GM23338 (cell line): Measurements from ENCODE around the gene TUBAL3. TPM values are rescaled to one million over a fixed set of nuclear protein-coding genes. Genes with fewer than 3 reads are reported as not detected.

Experiments used
- ATAC-seq: fragments of 200-7000 bp; cut with Tn5 transposase; 3 replicates; pipeline ENCODE4 v1.9.1; 2020
- DNase-seq: peaks from one replicate; pipeline ENCODE4 v3.0.0-alpha.2; 2015; ENCODE audit warnings: low spot score
- H2AFZ ChIP-seq: fragments of 200-600 bp; sonication (generic); 2 replicates; pipeline ENCODE4 v1.8.0; 2016; ENCODE audit warnings: antibody characterized with exemption, mild to moderate bottlenecking, moderate library complexity
- H3F3A ChIP-seq: fragments of 200-600 bp; sonication (generic); replicated peaks from 2 replicates; pipeline ENCODE4 v1.8.0; 2017; ENCODE audit warnings: antibody characterized with exemption, mixed run types, low read depth
- H3K27ac ChIP-seq: fragments of 200-600 bp; sonication (generic); 2 replicates; pipeline ENCODE4 v1.6.1; 2016; ENCODE audit warnings: low read depth
- H3K27me3 ChIP-seq: fragments of 200-600 bp; sonication (generic); 2 replicates; pipeline ENCODE4 v1.8.0; 2016; ENCODE audit warnings: mild to moderate bottlenecking, mixed run types, moderate library complexity; ENCODE audit not compliant: insufficient read depth
- H3K36me3 ChIP-seq: fragments of 200-600 bp; sonication (generic); 2 replicates; pipeline ENCODE4 v1.8.0; 2016; ENCODE audit warnings: mild to moderate bottlenecking; ENCODE audit not compliant: insufficient read depth
- H3K4me1 ChIP-seq: fragments of 200-600 bp; sonication (generic); 2 replicates; pipeline ENCODE4 v1.8.0; 2016; ENCODE audit warnings: mild to moderate bottlenecking, moderate library complexity; ENCODE audit not compliant: insufficient read depth
- H3K4me2 ChIP-seq: fragments of 200-600 bp; sonication (generic); 2 replicates; pipeline ENCODE4 v1.7.1; 2017; ENCODE audit warnings: mixed run types
- H3K4me3 ChIP-seq: fragments of 200-600 bp; sonication (generic); 2 replicates; pipeline ENCODE4 v1.6.1; 2016; ENCODE audit warnings: mixed run types
- H3K79me2 ChIP-seq: fragments of 200-600 bp; sonication (generic); replicated peaks from 2 replicates; pipeline ENCODE4 v1.8.0; 2017; ENCODE audit warnings: mild to moderate bottlenecking; ENCODE audit not compliant: insufficient read depth
- H3K9me2 ChIP-seq: fragments of 200-600 bp; sonication (generic); 2 replicates; pipeline ENCODE4 v1.8.0; 2017; ENCODE audit not compliant: insufficient read depth
- H4K20me1 ChIP-seq: fragments of 200-600 bp; sonication (generic); replicated peaks from 2 replicates; pipeline ENCODE4 v1.8.0; 2017; ENCODE audit warnings: mild to moderate bottlenecking; ENCODE audit not compliant: insufficient read depth
- H3K27ac Mint-ChIP-seq: 2 replicates; pipeline ENCODE4 v1.8.0; 2020; ENCODE audit warnings: inconsistent platforms, mild to moderate bottlenecking, moderate library complexity, mixed read lengths
- H3K27me3 Mint-ChIP-seq: 3 replicates; pipeline ENCODE4 v1.8.0; 2022; ENCODE audit warnings: low read depth, mild to moderate bottlenecking, moderate library complexity, mixed read lengths, inconsistent platforms; ENCODE audit not compliant: insufficient read depth, poor library complexity
- H3K36me3 Mint-ChIP-seq: 3 replicates; pipeline ENCODE4 v1.8.0; 2021; ENCODE audit warnings: low read depth, mild to moderate bottlenecking, inconsistent platforms, moderate library complexity, mixed read lengths
- H3K4me1 Mint-ChIP-seq: 3 replicates; pipeline ENCODE4 v1.8.0; 2020; ENCODE audit warnings: mild to moderate bottlenecking, inconsistent platforms, mixed read lengths
- H3K4me3 Mint-ChIP-seq: 3 replicates; pipeline ENCODE4 v1.8.0; 2021; ENCODE audit warnings: moderate library complexity, mild to moderate bottlenecking, inconsistent platforms, mixed read lengths
- H3K9me3 Mint-ChIP-seq: 3 replicates; pipeline ENCODE4 v1.8.0; 2020; ENCODE audit warnings: moderate library complexity, mild to moderate bottlenecking, inconsistent platforms, mixed read lengths
- CREB1 ChIP-seq: fragments of 250-450 bp; sonication (Bioruptor Pico); IDR thresholded peaks from 2 replicates; pipeline ENCODE4 v1.5.0; 2020; ENCODE audit warnings: low read depth, mild to moderate bottlenecking, moderate library complexity
- EZH2 ChIP-seq: fragments of 200-600 bp; sonication (generic); IDR thresholded peaks from one replicate; pipeline ENCODE4 v1.8.0; 2017; ENCODE audit warnings: antibody characterized with exemption, mild to moderate bottlenecking, low read depth; ENCODE audit not compliant: unreplicated experiment
- EZH2phosphoT487 ChIP-seq: fragments of 200-600 bp; sonication (generic); IDR thresholded peaks from one replicate; pipeline ENCODE4 v1.8.1; 2018; ENCODE audit warnings: antibody characterized with exemption; ENCODE audit not compliant: unreplicated experiment
- JUNB ChIP-seq: IDR thresholded peaks from one replicate; pipeline ENCODE4 v1.6.1; 2016; ENCODE audit warnings: antibody characterized with exemption; ENCODE audit not compliant: unreplicated experiment
- NANOG ChIP-seq: IDR thresholded peaks from 2 replicates; pipeline ENCODE4 v1.6.1; 2016; ENCODE audit warnings: antibody characterized with exemption, borderline replicate concordance
- POLR2AphosphoS5 ChIP-seq: IDR thresholded peaks from 2 replicates; pipeline ENCODE4 v1.6.1; 2016; ENCODE audit warnings: antibody characterized with exemption, low read depth
- STAT1 ChIP-seq: IDR thresholded peaks from one replicate; pipeline ENCODE4 v1.6.1; 2016; ENCODE audit warnings: antibody characterized with exemption; ENCODE audit not compliant: unreplicated experiment
- ZNF114 ChIP-seq: fragments of 250-450 bp; sonication (Bioruptor Pico); IDR thresholded peaks from 2 replicates; pipeline ENCODE4 v1.5.0; 2020; ENCODE audit warnings: mild to moderate bottlenecking, moderate library complexity
- ZNF331 ChIP-seq: fragments of 250-450 bp; sonication (Bioruptor Pico); IDR thresholded peaks from 2 replicates; pipeline ENCODE4 v1.5.0; 2020; ENCODE audit warnings: low read depth, mild to moderate bottlenecking, moderate library complexity
- polyA plus RNA-seq: library from polyadenylated mRNA; unstranded; fragments of >200 nt; fragmentation: Nextera tagmentation; extraction: Ambion mirVana; gene quantifications from 2 replicates; pipeline ENCODE4 v1.2.1, GENCODE V29; 2016
- total RNA-seq: library from RNA; depleted of rRNA; stranded (reverse); fragments of >200 nt; shearing (Covaris generic); gene quantifications from 2 replicates; pipeline ENCODE4 v1.2.3, GENCODE V29; 2014
- TF ChIP-seq, protein P1 (sequence below): IDR thresholded peaks from 2 replicates; pipeline ENCODE4 v1.6.1; 2016; ENCODE audit warnings: antibody characterized with exemption
- TF ChIP-seq, protein P2 (sequence below): IDR thresholded peaks from one replicate; pipeline ENCODE4 v1.6.1; 2018; ENCODE audit warnings: antibody characterized with exemption; ENCODE audit not compliant: unreplicated experiment
- TF ChIP-seq, protein P3 (sequence below), 2 experiments: fragments of 200-600 bp in 1 of 2; sonication (generic) in 1 of 2; conservative IDR thresholded peaks; 2 replicates each; pipeline versions ENCODE4 v1.5.1 to v1.6.1; 2016 to 2017; ENCODE audit warnings: antibody characterized with exemption in 2 of 2, low read depth in 2 of 2, mild to moderate bottlenecking in 2 of 2, moderate library complexity in 1 of 2
- TF ChIP-seq, protein P4 (sequence below): fragments of 250-450 bp; sonication (Bioruptor Pico); IDR thresholded peaks from 2 replicates; pipeline ENCODE4 v1.5.0; 2020; ENCODE audit warnings: mild to moderate bottlenecking, moderate library complexity

Gene TUBAL3
- total and polyA plus RNA-seq, 2 experiments from 2014 or later: not detected

DNA sequence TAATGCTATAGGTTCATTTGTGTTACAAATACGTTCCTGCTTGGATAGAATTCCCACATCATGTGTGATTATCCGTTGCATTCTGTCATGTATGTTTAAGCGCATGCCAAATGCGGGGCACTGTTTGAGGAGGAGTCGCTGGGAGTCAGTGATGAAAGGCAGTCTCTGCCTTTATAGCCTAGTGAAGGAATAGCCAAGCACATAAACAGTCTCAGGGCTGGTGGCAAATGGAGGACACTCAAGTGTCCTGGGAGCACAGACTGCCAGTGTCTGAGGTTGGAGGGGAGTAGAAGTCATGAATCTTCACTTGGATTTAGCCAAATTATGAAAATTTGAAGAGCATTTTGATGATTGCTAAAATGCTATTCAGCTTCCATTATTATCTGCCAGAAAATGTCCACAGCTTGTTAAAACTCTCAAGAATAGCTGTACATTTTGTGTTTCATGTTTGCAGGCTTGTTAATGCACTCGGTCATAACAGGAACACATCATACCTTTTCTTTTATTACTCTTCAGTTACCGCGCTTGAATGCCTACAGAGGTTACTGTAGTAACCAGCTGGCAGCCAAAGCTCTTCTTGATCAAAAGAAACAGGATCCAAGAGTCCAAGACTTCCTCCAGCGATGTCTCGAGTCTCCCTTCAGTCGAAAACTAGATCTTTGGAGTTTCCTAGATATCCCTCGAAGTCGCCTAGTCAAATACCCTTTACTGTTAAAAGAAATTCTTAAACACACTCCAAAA lies 49.3 kb upstream of the TUBAL3 start:
- no peaks in the 10 kb centered on the region for H3K27me3 Mint-ChIP-seq
- ATAC-seq (no peak), DNase-seq (no peak)
- no peak for TF ChIP-seq EZH2
- TF ChIP-seq, protein P1, sequence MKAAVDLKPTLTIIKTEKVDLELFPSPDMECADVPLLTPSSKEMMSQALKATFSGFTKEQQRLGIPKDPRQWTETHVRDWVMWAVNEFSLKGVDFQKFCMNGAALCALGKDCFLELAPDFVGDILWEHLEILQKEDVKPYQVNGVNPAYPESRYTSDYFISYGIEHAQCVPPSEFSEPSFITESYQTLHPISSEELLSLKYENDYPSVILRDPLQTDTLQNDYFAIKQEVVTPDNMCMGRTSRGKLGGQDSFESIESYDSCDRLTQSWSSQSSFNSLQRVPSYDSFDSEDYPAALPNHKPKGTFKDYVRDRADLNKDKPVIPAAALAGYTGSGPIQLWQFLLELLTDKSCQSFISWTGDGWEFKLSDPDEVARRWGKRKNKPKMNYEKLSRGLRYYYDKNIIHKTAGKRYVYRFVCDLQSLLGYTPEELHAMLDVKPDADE: no peak
- TF ChIP-seq ZNF331 (CRISPR knock-in tag): no peak
- TF ChIP-seq EZH2phosphoT487: no peak
- no peak for TF ChIP-seq STAT1
- TF ChIP-seq POLR2AphosphoS5: no peak
- no peak for TF ChIP-seq NANOG
- no peak for TF ChIP-seq ZNF114 (CRISPR knock-in tag)
- TF ChIP-seq, protein P2, sequence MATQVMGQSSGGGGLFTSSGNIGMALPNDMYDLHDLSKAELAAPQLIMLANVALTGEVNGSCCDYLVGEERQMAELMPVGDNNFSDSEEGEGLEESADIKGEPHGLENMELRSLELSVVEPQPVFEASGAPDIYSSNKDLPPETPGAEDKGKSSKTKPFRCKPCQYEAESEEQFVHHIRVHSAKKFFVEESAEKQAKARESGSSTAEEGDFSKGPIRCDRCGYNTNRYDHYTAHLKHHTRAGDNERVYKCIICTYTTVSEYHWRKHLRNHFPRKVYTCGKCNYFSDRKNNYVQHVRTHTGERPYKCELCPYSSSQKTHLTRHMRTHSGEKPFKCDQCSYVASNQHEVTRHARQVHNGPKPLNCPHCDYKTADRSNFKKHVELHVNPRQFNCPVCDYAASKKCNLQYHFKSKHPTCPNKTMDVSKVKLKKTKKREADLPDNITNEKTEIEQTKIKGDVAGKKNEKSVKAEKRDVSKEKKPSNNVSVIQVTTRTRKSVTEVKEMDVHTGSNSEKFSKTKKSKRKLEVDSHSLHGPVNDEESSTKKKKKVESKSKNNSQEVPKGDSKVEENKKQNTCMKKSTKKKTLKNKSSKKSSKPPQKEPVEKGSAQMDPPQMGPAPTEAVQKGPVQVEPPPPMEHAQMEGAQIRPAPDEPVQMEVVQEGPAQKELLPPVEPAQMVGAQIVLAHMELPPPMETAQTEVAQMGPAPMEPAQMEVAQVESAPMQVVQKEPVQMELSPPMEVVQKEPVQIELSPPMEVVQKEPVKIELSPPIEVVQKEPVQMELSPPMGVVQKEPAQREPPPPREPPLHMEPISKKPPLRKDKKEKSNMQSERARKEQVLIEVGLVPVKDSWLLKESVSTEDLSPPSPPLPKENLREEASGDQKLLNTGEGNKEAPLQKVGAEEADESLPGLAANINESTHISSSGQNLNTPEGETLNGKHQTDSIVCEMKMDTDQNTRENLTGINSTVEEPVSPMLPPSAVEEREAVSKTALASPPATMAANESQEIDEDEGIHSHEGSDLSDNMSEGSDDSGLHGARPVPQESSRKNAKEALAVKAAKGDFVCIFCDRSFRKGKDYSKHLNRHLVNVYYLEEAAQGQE: no peak
- TF ChIP-seq, protein P3, sequence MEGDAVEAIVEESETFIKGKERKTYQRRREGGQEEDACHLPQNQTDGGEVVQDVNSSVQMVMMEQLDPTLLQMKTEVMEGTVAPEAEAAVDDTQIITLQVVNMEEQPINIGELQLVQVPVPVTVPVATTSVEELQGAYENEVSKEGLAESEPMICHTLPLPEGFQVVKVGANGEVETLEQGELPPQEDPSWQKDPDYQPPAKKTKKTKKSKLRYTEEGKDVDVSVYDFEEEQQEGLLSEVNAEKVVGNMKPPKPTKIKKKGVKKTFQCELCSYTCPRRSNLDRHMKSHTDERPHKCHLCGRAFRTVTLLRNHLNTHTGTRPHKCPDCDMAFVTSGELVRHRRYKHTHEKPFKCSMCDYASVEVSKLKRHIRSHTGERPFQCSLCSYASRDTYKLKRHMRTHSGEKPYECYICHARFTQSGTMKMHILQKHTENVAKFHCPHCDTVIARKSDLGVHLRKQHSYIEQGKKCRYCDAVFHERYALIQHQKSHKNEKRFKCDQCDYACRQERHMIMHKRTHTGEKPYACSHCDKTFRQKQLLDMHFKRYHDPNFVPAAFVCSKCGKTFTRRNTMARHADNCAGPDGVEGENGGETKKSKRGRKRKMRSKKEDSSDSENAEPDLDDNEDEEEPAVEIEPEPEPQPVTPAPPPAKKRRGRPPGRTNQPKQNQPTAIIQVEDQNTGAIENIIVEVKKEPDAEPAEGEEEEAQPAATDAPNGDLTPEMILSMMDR (conservative IDR thresholded peaks at IDR 0.05; ENCODE audit: low read depth in 2 of 2): no peak
- TF ChIP-seq, protein P4, sequence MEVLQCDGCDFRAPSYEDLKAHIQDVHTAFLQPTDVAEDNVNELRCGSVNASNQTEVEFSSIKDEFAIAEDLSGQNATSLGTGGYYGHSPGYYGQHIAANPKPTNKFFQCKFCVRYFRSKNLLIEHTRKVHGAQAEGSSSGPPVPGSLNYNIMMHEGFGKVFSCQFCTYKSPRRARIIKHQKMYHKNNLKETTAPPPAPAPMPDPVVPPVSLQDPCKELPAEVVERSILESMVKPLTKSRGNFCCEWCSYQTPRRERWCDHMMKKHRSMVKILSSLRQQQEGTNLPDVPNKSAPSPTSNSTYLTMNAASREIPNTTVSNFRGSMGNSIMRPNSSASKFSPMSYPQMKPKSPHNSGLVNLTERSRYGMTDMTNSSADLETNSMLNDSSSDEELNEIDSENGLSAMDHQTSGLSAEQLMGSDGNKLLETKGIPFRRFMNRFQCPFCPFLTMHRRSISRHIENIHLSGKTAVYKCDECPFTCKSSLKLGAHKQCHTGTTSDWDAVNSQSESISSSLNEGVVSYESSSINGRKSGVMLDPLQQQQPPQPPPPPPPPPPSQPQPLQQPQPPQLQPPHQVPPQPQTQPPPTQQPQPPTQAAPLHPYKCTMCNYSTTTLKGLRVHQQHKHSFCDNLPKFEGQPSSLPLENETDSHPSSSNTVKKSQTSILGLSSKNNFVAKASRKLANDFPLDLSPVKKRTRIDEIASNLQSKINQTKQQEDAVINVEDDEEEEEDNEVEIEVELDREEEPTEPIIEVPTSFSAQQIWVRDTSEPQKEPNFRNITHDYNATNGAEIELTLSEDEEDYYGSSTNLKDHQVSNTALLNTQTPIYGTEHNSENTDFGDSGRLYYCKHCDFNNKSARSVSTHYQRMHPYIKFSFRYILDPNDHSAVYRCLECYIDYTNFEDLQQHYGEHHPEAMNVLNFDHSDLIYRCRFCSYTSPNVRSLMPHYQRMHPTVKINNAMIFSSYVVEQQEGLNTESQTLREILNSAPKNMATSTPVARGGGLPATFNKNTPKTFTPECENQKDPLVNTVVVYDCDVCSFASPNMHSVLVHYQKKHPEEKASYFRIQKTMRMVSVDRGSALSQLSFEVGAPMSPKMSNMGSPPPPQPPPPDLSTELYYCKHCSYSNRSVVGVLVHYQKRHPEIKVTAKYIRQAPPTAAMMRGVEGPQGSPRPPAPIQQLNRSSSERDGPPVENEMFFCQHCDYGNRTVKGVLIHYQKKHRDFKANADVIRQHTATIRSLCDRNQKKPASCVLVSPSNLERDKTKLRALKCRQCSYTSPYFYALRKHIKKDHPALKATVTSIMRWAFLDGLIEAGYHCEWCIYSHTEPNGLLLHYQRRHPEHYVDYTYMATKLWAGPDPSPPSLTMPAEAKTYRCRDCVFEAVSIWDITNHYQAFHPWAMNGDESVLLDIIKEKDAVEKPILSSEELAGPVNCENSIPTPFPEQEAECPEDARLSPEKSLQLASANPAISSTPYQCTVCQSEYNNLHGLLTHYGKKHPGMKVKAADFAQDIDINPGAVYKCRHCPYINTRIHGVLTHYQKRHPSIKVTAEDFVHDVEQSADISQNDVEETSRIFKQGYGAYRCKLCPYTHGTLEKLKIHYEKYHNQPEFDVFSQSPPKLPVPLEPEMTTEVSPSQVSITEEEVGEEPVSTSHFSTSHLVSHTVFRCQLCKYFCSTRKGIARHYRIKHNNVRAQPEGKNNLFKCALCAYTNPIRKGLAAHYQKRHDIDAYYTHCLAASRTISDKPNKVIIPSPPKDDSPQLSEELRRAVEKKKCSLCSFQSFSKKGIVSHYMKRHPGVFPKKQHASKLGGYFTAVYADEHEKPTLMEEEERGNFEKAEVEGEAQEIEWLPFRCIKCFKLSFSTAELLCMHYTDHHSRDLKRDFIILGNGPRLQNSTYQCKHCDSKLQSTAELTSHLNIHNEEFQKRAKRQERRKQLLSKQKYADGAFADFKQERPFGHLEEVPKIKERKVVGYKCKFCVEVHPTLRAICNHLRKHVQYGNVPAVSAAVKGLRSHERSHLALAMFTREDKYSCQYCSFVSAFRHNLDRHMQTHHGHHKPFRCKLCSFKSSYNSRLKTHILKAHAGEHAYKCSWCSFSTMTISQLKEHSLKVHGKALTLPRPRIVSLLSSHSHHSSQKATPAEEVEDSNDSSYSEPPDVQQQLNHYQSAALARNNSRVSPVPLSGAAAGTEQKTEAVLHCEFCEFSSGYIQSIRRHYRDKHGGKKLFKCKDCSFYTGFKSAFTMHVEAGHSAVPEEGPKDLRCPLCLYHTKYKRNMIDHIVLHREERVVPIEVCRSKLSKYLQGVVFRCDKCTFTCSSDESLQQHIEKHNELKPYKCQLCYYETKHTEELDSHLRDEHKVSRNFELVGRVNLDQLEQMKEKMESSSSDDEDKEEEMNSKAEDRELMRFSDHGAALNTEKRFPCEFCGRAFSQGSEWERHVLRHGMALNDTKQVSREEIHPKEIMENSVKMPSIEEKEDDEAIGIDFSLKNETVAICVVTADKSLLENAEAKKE (CRISPR knock-in tag): no peak
- no peak for TF ChIP-seq JUNB
- no peak for TF ChIP-seq CREB1 (CRISPR knock-in tag)
- Histone ChIP-seq H3K4me3 (no peak overlapping the region), H3K4me2 (no peak overlapping the region), H3K27ac (no peak overlapping the region), H3F3A (no peaks in the 10 kb centered on the region), H2AFZ (no peak overlapping the region), H3K4me1 (peaks cover 22% of the 10 kb centered on the region), H3K79me2 (peaks cover 31% of the 10 kb centered on the region), H3K27me3 (no peaks in the 10 kb centered on the region), H3K9me2 (no peaks in the 10 kb centered on the region), H4K20me1 (no peaks in the 10 kb centered on the region; the same call in 1 of the 2 replicates), H3K36me3 (peaks cover 65% of the 10 kb centered on the region)
- peaks cover 69% of the 10 kb centered on the region for H3K36me3 Mint-ChIP-seq
- no peaks in the 10 kb centered on the region for H3K9me3 Mint-ChIP-seq
- no peak overlapping the region for H3K27ac Mint-ChIP-seq
- H3K4me3 Mint-ChIP-seq: no peak overlapping the region
- peaks cover 12% of the 10 kb centered on the region; the same call in 2 of the 3 replicates for H3K4me1 Mint-ChIP-seq
